OCI-LY7 (cell line): ENCODE measurements around the gene TAS2R39.

Experiments used
- EZH2phosphoT487 ChIP-seq: fragments of 200-600 bp; sonication (generic); IDR thresholded peaks from 2 replicates; pipeline ENCODE4 v1.6.1; 2018; ENCODE audit warnings: low read depth, borderline replicate concordance, mild to moderate bottlenecking, mixed run types, antibody characterized with exemption, low read length, moderate library complexity, mixed read lengths
- TF ChIP-seq, protein P1 (sequence below): fragments of 200-600 bp; sonication (generic); conservative IDR thresholded peaks from 2 replicates; pipeline ENCODE4 v1.5.1; 2014; ENCODE audit warnings: mild to moderate bottlenecking, antibody characterized with exemption, low read length, moderate library complexity, mixed read lengths

- TF ChIP-seq, protein P1, sequence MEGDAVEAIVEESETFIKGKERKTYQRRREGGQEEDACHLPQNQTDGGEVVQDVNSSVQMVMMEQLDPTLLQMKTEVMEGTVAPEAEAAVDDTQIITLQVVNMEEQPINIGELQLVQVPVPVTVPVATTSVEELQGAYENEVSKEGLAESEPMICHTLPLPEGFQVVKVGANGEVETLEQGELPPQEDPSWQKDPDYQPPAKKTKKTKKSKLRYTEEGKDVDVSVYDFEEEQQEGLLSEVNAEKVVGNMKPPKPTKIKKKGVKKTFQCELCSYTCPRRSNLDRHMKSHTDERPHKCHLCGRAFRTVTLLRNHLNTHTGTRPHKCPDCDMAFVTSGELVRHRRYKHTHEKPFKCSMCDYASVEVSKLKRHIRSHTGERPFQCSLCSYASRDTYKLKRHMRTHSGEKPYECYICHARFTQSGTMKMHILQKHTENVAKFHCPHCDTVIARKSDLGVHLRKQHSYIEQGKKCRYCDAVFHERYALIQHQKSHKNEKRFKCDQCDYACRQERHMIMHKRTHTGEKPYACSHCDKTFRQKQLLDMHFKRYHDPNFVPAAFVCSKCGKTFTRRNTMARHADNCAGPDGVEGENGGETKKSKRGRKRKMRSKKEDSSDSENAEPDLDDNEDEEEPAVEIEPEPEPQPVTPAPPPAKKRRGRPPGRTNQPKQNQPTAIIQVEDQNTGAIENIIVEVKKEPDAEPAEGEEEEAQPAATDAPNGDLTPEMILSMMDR, result no peak
- TF ChIP-seq EZH2phosphoT487, result no peak
These were observed 27.3 kb downstream of the TAS2R39 start for GRCh38 chr7:143210541-143210940.
